CD4-positive, alpha-beta T cell (primary cell): ENCODE data around the gene DBN1. TPM values are rescaled to one million over a fixed set of nuclear protein-coding genes. Genes with fewer than 3 reads are reported as not detected.

ENCODE experiments used
- ATAC-seq: fragments of 200-7000 bp; cut with Tn5 transposase; one replicate; pipeline ENCODE4 v1.10.0; 2022; ENCODE audit warnings: mild to moderate bottlenecking; ENCODE audit not compliant: poor library complexity
- CTCF ChIA-PET: fragments of 350-600 bp; sonication (Branson Sonifier 250); formaldehyde crosslinking; loops from one replicate; lab custom pipeline; 2021; ENCODE audit warnings: antibody characterized with exemption, inconsistent platforms; lab: Charles Lee
- POLR2A ChIA-PET: fragments of 350-600 bp; sonication (Branson Sonifier 250); formaldehyde crosslinking; loops from one replicate; lab custom pipeline; 2021; ENCODE audit warnings: antibody characterized with exemption, inconsistent platforms; lab: Charles Lee
- DNase-seq, 14 experiments: peaks; one replicate each; pipeline ENCODE4 v3.0.0-alpha.2; 2013 to 2020; ENCODE audit warnings: mixed read lengths in 2 of 14
- H3K27ac ChIP-seq, 2 donors: one replicate each; pipeline versions ENCODE4 v1.5.1 to v1.7.0; 2013; ENCODE audit warnings: low read length in 2 of 2, low read depth in 1 of 2, mild to moderate bottlenecking in 1 of 2
- H3K27me3 ChIP-seq, 2 experiments: 1 replicate in 1 of 2; 2 replicates in 1 of 2; pipeline versions ENCODE4 v1.6.1 to v1.7.0; 2013; ENCODE audit warnings: low read length in 2 of 2, control low read depth in 1 of 2, mild to moderate bottlenecking in 1 of 2, moderate library complexity in 1 of 2; ENCODE audit not compliant: insufficient read depth in 2 of 2, control insufficient read depth in 1 of 2
- H3K36me3 ChIP-seq: one replicate; pipeline ENCODE4 v1.6.1; 2013; ENCODE audit warnings: low read length, control low read depth; ENCODE audit not compliant: insufficient read depth
- H3K4me1 ChIP-seq: one replicate; pipeline ENCODE4 v1.6.1; 2013; ENCODE audit warnings: low read length, control low read depth; ENCODE audit not compliant: insufficient read depth
- H3K4me3 ChIP-seq: one replicate; pipeline ENCODE4 v1.5.1; 2013; ENCODE audit warnings: mild to moderate bottlenecking, low read length, moderate library complexity
- H3K9me3 ChIP-seq, 2 experiments: 1 replicate in 1 of 2; 2 replicates in 1 of 2; pipeline versions ENCODE4 v1.6.1 to v1.7.0; 2013; ENCODE audit warnings: low read length in 2 of 2, mild to moderate bottlenecking in 2 of 2, control low read depth in 1 of 2, moderate library complexity in 1 of 2; ENCODE audit not compliant: control insufficient read depth in 1 of 2, insufficient read depth in 1 of 2
- H3K27ac Mint-ChIP-seq: one replicate; pipeline ENCODE4 v1.8.0; 2020; ENCODE audit warnings: mixed read lengths
- H3K27me3 Mint-ChIP-seq: one replicate; pipeline ENCODE4 v1.8.0; 2021; ENCODE audit warnings: mixed read lengths
- H3K36me3 Mint-ChIP-seq: one replicate; pipeline ENCODE4 v1.8.0; 2021; ENCODE audit warnings: low read depth, mixed read lengths
- H3K4me1 Mint-ChIP-seq: one replicate; pipeline ENCODE4 v1.8.0; 2021; ENCODE audit warnings: low read depth, mixed read lengths
- H3K4me3 Mint-ChIP-seq: one replicate; pipeline ENCODE4 v1.8.0; 2020; ENCODE audit warnings: mild to moderate bottlenecking, mixed read lengths
- H3K9me3 Mint-ChIP-seq: one replicate; pipeline ENCODE4 v1.8.0; 2020; ENCODE audit warnings: mixed read lengths
- CTCF ChIP-seq: fragments of 200-600 bp; IDR thresholded peaks from one replicate; pipeline ENCODE4 v1.8.0; 2022; ENCODE audit warnings: antibody characterized with exemption, mild to moderate bottlenecking
- intact Hi-C, 2 experiments: fragments of 100-400 bp; cut with DNase I in 1 of 2; cut with micrococcal nuclease in 1 of 2; formaldehyde crosslinking; loops; one replicate each; pipeline versions ENCODE4 v1.15.1 to v1.9.0; 2023 to 2025; cut with DNase I, micrococcal nuclease
- total RNA-seq, 174 experiments: library from RNA in 2 of 174; stranded (reverse) in 2 of 174; gene quantifications; one replicate each; pipeline ENCODE4 v1.2.3 and lab custom pipeline; 2021 to 2026

The DBN1 gene
- total RNA-seq, 2 experiments from 2014 or later = 1.8 to 2.5 TPM

- Histone ChIP-seq H3K4me1 (peaks cover 39% of the 10 kb centered on the region), H3K36me3 (peaks cover 56% of the 10 kb centered on the region), H3K27ac (no peak overlapping the region), H3K4me3 (no peak overlapping the region), H3K27me3 (no peaks in the 10 kb centered on the region), H3K9me3 (no peaks in the 10 kb centered on the region)
- Mint-ChIP-seq H3K4me1 (peaks cover 18% of the 10 kb centered on the region), H3K4me3 (no peak overlapping the region), H3K9me3 (no peaks in the 10 kb centered on the region), H3K27me3 (no peaks in the 10 kb centered on the region), H3K36me3 (peaks cover 61% of the 10 kb centered on the region), H3K27ac (no peak overlapping the region)
- no peak for DNase-seq
- ChIA-PET CTCF (no interaction called here), POLR2A (no interaction called here)
- no peak for ATAC-seq
- intact Hi-C loops = no loop called here
- no peak for TF ChIP-seq CTCF
These were observed 38.6 kb upstream of the DBN1 start for GRCh38 chr5:177511796-177512675.

GRCh38 chr5:177511181-177511580, 37.7 kb upstream of the DBN1 start:
- H3K4me1 Mint-ChIP-seq = peaks cover 12% of the 10 kb centered on the region
- Histone ChIP-seq H3K27ac (peak overlapping the region in 1 of 2 donors; percentile 52), H3K4me3 (no peak overlapping the region), H3K4me1 (peaks cover 37% of the 10 kb centered on the region), H3K36me3 (peaks cover 56% of the 10 kb centered on the region), H3K9me3 (no peaks in the 10 kb centered on the region), H3K27me3 (no peaks in the 10 kb centered on the region)
- DNase-seq = peak in 1 of 14 experiments; percentile 31
- H3K36me3 Mint-ChIP-seq = peaks cover 54% of the 10 kb centered on the region
- H3K4me3 Mint-ChIP-seq = no peak overlapping the region
- POLR2A ChIA-PET = no interaction called here
- no peaks in the 10 kb centered on the region for H3K27me3 Mint-ChIP-seq
- CTCF ChIA-PET = no interaction called here
- TF ChIP-seq CTCF = no peak
- no peak overlapping the region for H3K27ac Mint-ChIP-seq
- intact Hi-C loops = no loop called here
- no peaks in the 10 kb centered on the region for H3K9me3 Mint-ChIP-seq
- ATAC-seq = no peak

- ChIA-PET CTCF (no interaction called here), POLR2A (no interaction called here)
- no peak for TF ChIP-seq CTCF
- Histone ChIP-seq H3K27me3 (no peaks in the 10 kb centered on the region), H3K4me3 (no peak overlapping the region), H3K4me1 (peaks cover 31% of the 10 kb centered on the region), H3K27ac (peak overlapping the region in 1 of 2 donors; percentile 52), H3K36me3 (peaks cover 52% of the 10 kb centered on the region), H3K9me3 (no peaks in the 10 kb centered on the region)
- peaks cover 7% of the 10 kb centered on the region for H3K4me1 Mint-ChIP-seq
- H3K27me3 Mint-ChIP-seq = no peaks in the 10 kb centered on the region
- DNase-seq (peak in 3 of 14 experiments; percentile 20 to 71 (median 61)), ATAC-seq (no peak)
- H3K36me3 Mint-ChIP-seq = peaks cover 48% of the 10 kb centered on the region
- intact Hi-C loops = no loop called here
- H3K27ac Mint-ChIP-seq = no peak overlapping the region
- no peak overlapping the region for H3K4me3 Mint-ChIP-seq
- no peaks in the 10 kb centered on the region for H3K9me3 Mint-ChIP-seq
These were observed 37.2 kb upstream of the DBN1 start for GRCh38 chr5:177510567-177511053.
